ENCODE results near the gene MBOAT1. TPM values are rescaled to one million over a fixed set of nuclear protein-coding genes. Genes with fewer than 3 reads are reported as not detected.

Gene MBOAT1
- total RNA-seq, 1 experiment from 2014 or later: 9.9 TPM

GRCh38 chr6:20251525-20251924 lies 39.3 kb upstream of the MBOAT1 start:
- Histone ChIP-seq H2BK12ac (ENCODE audit: insufficient read length, low read depth, low read length) (no peak overlapping the region), H3K23me2 (ENCODE audit: insufficient read length, low read depth, low read length, poor library complexity, severe bottlenecking) (no peaks in the 10 kb centered on the region), H2BK15ac (ENCODE audit: low read depth, low read length) (no peak overlapping the region), H3K79me2 (ENCODE audit: insufficient read depth, low read length) (no peaks in the 10 kb centered on the region), H2AK5ac (ENCODE audit: insufficient read length, low read length) (no peak overlapping the region), H3K9me3 (ENCODE audit: control insufficient read depth, low read depth, low read length) (no peaks in the 10 kb centered on the region), H3K14ac (ENCODE audit: insufficient read depth, low read length) (no peak overlapping the region), H3K79me1 (ENCODE audit: insufficient read depth, low read depth, low read length, poor library complexity, severe bottlenecking) (no peaks in the 10 kb centered on the region), H3K56ac (ENCODE audit: insufficient read length, low read depth, low read length) (no peak overlapping the region), H4K8ac (replicated peaks; ENCODE audit: insufficient read length, low read depth, low read length) (no peak overlapping the region), H3K27ac (ENCODE audit: insufficient read length, low read depth, low read length) (no peak overlapping the region), H3T11ph (ENCODE audit: low read length) (no peak overlapping the region), H3K27me3 (ENCODE audit: insufficient read depth, low read length) (no peaks in the 10 kb centered on the region), H4K20me1 (ENCODE audit: control insufficient read depth, insufficient read depth, insufficient read length) (no peaks in the 10 kb centered on the region), H3K23ac (ENCODE audit: insufficient read length, low read depth, low read length) (no peak overlapping the region), H3K4me1 (ENCODE audit: insufficient read depth, low read length) (no peaks in the 10 kb centered on the region; the same call in 1 of the 2 replicates), H3K4ac (ENCODE audit: low read depth, low read length) (no peak overlapping the region), H4K5ac (ENCODE audit: insufficient read length, low read depth, low read length) (no peak overlapping the region), H3K18ac (ENCODE audit: insufficient read length, low read depth, low read length) (no peak overlapping the region), H2AFZ (ENCODE audit: low read length) (no peak overlapping the region), H3K4me2 (ENCODE audit: insufficient read depth, insufficient read length, low read length) (no peak overlapping the region), H2BK20ac (ENCODE audit: low read depth, low read length, poor library complexity, severe bottlenecking) (no peak overlapping the region), H4K91ac (ENCODE audit: insufficient read length, low read depth, low read length) (no peak overlapping the region), H2BK120ac (ENCODE audit: low read depth, low read length, poor library complexity, severe bottlenecking) (no peak overlapping the region), H3K9ac (ENCODE audit: extremely low read depth, insufficient read length, low read length) (no peak overlapping the region), H2BK5ac (ENCODE audit: insufficient read length, low read length) (no peak overlapping the region)
- H3K36me3 Mint-ChIP-seq (ENCODE audit: insufficient read depth in 1 of 3, low read depth in 3 of 3): no peaks in the 10 kb centered on the region; a peak in 1 of 7 replicates
- no peaks in the 10 kb centered on the region for H3K9me3 Mint-ChIP-seq
- H3K4me3 Mint-ChIP-seq: no peak overlapping the region
- no peak for TF ChIP-seq CTCF (conservative IDR thresholded peaks at IDR 0.05)
- DNase-seq: no peak
- H3K27me3 Mint-ChIP-seq (ENCODE audit: low read depth): no peaks in the 10 kb centered on the region
- WGBS (ENCODE audit: extremely low coverage, insufficient read length, low lambda C conversion rate): no CpG with 5 or more reads among the region's 5 CpGs
- no peaks in the 10 kb centered on the region for H3K4me1 Mint-ChIP-seq
- H3K27ac Mint-ChIP-seq: no peak overlapping the region
